ENCODE measurements around the gene PET117.

DNA sequence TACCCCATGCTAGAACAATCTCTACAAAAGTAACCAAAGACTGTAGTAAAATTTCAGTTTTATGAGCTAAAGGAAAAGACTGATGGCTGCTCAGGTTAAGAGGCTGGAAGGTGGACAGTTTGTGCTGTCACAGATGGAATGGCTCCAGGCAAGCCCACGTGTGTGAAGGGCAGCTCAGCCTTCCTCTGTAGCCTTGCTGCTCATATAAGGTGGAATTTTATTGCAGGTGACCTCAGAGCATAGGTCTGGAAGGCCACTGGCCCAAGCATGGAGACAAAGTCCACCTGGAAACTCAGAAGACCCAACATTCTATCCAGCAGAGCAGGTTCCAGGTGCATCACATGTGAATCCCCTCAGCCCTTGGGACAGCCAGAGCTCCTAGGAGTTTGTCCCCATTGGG, 53.6 kb downstream of the PET117 start:
- TF ChIP-seq, protein P1, sequence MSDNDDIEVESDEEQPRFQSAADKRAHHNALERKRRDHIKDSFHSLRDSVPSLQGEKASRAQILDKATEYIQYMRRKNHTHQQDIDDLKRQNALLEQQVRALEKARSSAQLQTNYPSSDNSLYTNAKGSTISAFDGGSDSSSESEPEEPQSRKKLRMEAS (IDR thresholded peaks at IDR 0.05) = no peak
- TF ChIP-seq, protein P2, sequence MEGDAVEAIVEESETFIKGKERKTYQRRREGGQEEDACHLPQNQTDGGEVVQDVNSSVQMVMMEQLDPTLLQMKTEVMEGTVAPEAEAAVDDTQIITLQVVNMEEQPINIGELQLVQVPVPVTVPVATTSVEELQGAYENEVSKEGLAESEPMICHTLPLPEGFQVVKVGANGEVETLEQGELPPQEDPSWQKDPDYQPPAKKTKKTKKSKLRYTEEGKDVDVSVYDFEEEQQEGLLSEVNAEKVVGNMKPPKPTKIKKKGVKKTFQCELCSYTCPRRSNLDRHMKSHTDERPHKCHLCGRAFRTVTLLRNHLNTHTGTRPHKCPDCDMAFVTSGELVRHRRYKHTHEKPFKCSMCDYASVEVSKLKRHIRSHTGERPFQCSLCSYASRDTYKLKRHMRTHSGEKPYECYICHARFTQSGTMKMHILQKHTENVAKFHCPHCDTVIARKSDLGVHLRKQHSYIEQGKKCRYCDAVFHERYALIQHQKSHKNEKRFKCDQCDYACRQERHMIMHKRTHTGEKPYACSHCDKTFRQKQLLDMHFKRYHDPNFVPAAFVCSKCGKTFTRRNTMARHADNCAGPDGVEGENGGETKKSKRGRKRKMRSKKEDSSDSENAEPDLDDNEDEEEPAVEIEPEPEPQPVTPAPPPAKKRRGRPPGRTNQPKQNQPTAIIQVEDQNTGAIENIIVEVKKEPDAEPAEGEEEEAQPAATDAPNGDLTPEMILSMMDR (IDR thresholded peaks at IDR 0.05; ENCODE audit: low read depth, low read length, missing input control) = no peak
- TF ChIP-seq SP1 (IDR thresholded peaks at IDR 0.05) = no peak
- TF ChIP-seq, protein P3, sequence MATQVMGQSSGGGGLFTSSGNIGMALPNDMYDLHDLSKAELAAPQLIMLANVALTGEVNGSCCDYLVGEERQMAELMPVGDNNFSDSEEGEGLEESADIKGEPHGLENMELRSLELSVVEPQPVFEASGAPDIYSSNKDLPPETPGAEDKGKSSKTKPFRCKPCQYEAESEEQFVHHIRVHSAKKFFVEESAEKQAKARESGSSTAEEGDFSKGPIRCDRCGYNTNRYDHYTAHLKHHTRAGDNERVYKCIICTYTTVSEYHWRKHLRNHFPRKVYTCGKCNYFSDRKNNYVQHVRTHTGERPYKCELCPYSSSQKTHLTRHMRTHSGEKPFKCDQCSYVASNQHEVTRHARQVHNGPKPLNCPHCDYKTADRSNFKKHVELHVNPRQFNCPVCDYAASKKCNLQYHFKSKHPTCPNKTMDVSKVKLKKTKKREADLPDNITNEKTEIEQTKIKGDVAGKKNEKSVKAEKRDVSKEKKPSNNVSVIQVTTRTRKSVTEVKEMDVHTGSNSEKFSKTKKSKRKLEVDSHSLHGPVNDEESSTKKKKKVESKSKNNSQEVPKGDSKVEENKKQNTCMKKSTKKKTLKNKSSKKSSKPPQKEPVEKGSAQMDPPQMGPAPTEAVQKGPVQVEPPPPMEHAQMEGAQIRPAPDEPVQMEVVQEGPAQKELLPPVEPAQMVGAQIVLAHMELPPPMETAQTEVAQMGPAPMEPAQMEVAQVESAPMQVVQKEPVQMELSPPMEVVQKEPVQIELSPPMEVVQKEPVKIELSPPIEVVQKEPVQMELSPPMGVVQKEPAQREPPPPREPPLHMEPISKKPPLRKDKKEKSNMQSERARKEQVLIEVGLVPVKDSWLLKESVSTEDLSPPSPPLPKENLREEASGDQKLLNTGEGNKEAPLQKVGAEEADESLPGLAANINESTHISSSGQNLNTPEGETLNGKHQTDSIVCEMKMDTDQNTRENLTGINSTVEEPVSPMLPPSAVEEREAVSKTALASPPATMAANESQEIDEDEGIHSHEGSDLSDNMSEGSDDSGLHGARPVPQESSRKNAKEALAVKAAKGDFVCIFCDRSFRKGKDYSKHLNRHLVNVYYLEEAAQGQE (IDR thresholded peaks at IDR 0.05) = no peak
- no peak for TF ChIP-seq EGR1 (IDR thresholded peaks at IDR 0.05; ENCODE audit: low read depth in 2 of 2)
- TF ChIP-seq RXRA (IDR thresholded peaks at IDR 0.05) = no peak
- TF ChIP-seq RAD21 (IDR thresholded peaks at IDR 0.05) = no peak
- TF ChIP-seq FOXA1 (IDR thresholded peaks at IDR 0.05) = no peak

All from liver (tissue), 3 donors.